Endothelial cell of umbilical vein (primary cell): ENCODE results near the gene DNHD1. TPM values are rescaled to one million over a fixed set of nuclear protein-coding genes. Genes with fewer than 3 reads are reported as not detected.

Experiments used
- BruUV-seq: library from RNA; stranded (reverse); fragments of 400-500 nt; replicated peaks from 2 replicates; lab custom pipeline; 2021; lab: Mats Ljungman, UMichigan
- CTCF ChIA-PET: fragments of 300-600, 350-600 bp; sonication (Branson Sonifier 250); formaldehyde crosslinking; loops from one replicate; lab custom pipeline; 2021; ENCODE audit warnings: antibody characterized with exemption, inconsistent platforms; lab: Charles Lee
- POLR2A ChIA-PET: fragments of 300-600, 350-600 bp; sonication (Branson Sonifier 250); formaldehyde crosslinking; loops from one replicate; lab custom pipeline; 2021; ENCODE audit warnings: antibody characterized with exemption, inconsistent platforms; lab: Charles Lee
- DNase-seq: peaks from one replicate; pipeline ENCODE4 v3.0.0-alpha.2; 2011; ENCODE audit warnings: low read depth, low spot score
- FAIRE-seq: peaks from 2 replicates; lab custom pipeline; 2011; peaks lifted over from hg19 to GRCh38; lab: Jason Lieb, UNC
- H2AFZ ChIP-seq: 2 replicates; pipeline ENCODE4 v1.6.0; 2012; ENCODE audit warnings: low read depth, low read length, control low read depth, inconsistent platforms
- H3K27ac ChIP-seq: 2 replicates; pipeline ENCODE4 v1.5.1; 2011; ENCODE audit warnings: low read depth, mild to moderate bottlenecking, control low read depth, low read length, moderate library complexity; ENCODE audit not compliant: insufficient read depth
- H3K27me3 ChIP-seq, 2 experiments: 2 replicates each; pipeline versions ENCODE4 v1.6.0 to v1.6.1; 2011; ENCODE audit warnings: low read length in 2 of 2, mixed read lengths in 1 of 2; ENCODE audit not compliant: control insufficient read depth in 2 of 2, insufficient read depth in 2 of 2
- H3K36me3 ChIP-seq, 2 experiments: 2 replicates in 1 of 2; 3 replicates in 1 of 2; pipeline ENCODE4 v1.5.1; 2011; ENCODE audit warnings: low read length in 2 of 2, mild to moderate bottlenecking in 1 of 2, moderate library complexity in 1 of 2; ENCODE audit not compliant: control insufficient read depth in 2 of 2, insufficient read depth in 2 of 2; ENCODE audit errors: extremely low read depth in 1 of 2
- H3K4me1 ChIP-seq: 3 replicates; pipeline ENCODE4 v1.5.1; 2011; ENCODE audit warnings: mild to moderate bottlenecking, low read length; ENCODE audit not compliant: control insufficient read depth, insufficient read depth; ENCODE audit errors: extremely low read depth
- H3K4me2 ChIP-seq: 2 replicates; pipeline ENCODE4 v1.6.1; 2011; ENCODE audit warnings: low read length, control low read depth, mixed read lengths; ENCODE audit not compliant: insufficient read depth
- H3K4me3 ChIP-seq, 3 experiments: fragments of 200-600 bp in 1 of 3; sonication (generic), shearing (Covaris generic) in 1 of 3; replicated peaks in 1 of 3; 2 replicates each; pipeline ENCODE4 v1.5.1; 2011 to 2016; ENCODE audit warnings: control low read depth in 3 of 3, low read length in 3 of 3, mild to moderate bottlenecking in 2 of 3, inconsistent platforms in 1 of 3, low read depth in 1 of 3, moderate library complexity in 1 of 3; ENCODE audit not compliant: insufficient read depth in 1 of 3
- H3K79me2 ChIP-seq: 2 replicates; pipeline ENCODE4 v1.6.0; 2012; ENCODE audit warnings: low read length, inconsistent platforms; ENCODE audit not compliant: control insufficient read depth, insufficient read depth
- H3K9ac ChIP-seq: replicated peaks from 2 replicates; pipeline ENCODE3; 2011; ENCODE audit warnings: low read length, control low read depth; ENCODE audit not compliant: insufficient read depth; ENCODE audit errors: extremely low read depth
- H3K9me1 ChIP-seq: replicated peaks from 3 replicates; pipeline ENCODE4 v1.6.0; 2011; ENCODE audit warnings: mild to moderate bottlenecking, low read length; ENCODE audit not compliant: control insufficient read depth, insufficient read depth; ENCODE audit errors: extremely low read depth
- H3K9me3 ChIP-seq: replicated peaks from 2 replicates; pipeline ENCODE4 v1.5.1; 2012; ENCODE audit warnings: low read length, inconsistent platforms; ENCODE audit not compliant: control insufficient read depth, insufficient read depth
- H4K20me1 ChIP-seq: replicated peaks from 2 replicates; pipeline ENCODE3; 2011; ENCODE audit warnings: mild to moderate bottlenecking, low read length; ENCODE audit not compliant: control insufficient read depth, insufficient read depth; ENCODE audit errors: extremely low read depth
- CTCF ChIP-seq, 2 donors: IDR thresholded peaks; 1 replicate in 1 of 2; 2 replicates in 1 of 2; pipeline ENCODE4 v1.5.1; 2011; ENCODE audit warnings: low read length in 2 of 2, mild to moderate bottlenecking in 2 of 2, moderate library complexity in 2 of 2, control low read depth in 1 of 2, inconsistent platforms in 1 of 2, low read depth in 1 of 2; ENCODE audit not compliant: insufficient read depth in 1 of 2; ENCODE audit errors: extremely low read depth in 1 of 2
- EZH2 ChIP-seq: IDR thresholded peaks from 2 replicates; pipeline ENCODE4 v1.6.1; 2012; ENCODE audit warnings: borderline replicate concordance, low read depth, mild to moderate bottlenecking, moderate library complexity, low read length, inconsistent platforms; ENCODE audit not compliant: severe bottlenecking
- FOS ChIP-seq: IDR thresholded peaks from 2 replicates; pipeline ENCODE4 v1.6.1; 2011; ENCODE audit warnings: mild to moderate bottlenecking, low read length, moderate library complexity, borderline replicate concordance; ENCODE audit not compliant: insufficient read depth
- GATA2 ChIP-seq: IDR thresholded peaks from 2 replicates; pipeline ENCODE4 v1.7.0; 2011; ENCODE audit warnings: low read depth, mild to moderate bottlenecking, moderate library complexity, mixed read lengths, low read length; ENCODE audit not compliant: insufficient read length, insufficient read depth
- JUN ChIP-seq: IDR thresholded peaks from 2 replicates; pipeline ENCODE4 v1.6.1; 2011; ENCODE audit warnings: borderline replicate concordance, low read depth; ENCODE audit not compliant: insufficient read length, insufficient read depth
- MAX ChIP-seq: IDR thresholded peaks from 2 replicates; pipeline ENCODE4 v1.6.1; 2011; ENCODE audit not compliant: insufficient read depth, insufficient read length
- MYC ChIP-seq: IDR thresholded peaks from one replicate; pipeline ENCODE4 v1.6.1; 2011; ENCODE audit warnings: mild to moderate bottlenecking, low read depth, low read length
- POLR2A ChIP-seq: IDR thresholded peaks from 2 replicates; pipeline ENCODE4 v1.6.1; 2012; ENCODE audit warnings: low read depth, mild to moderate bottlenecking, control low read depth, low read length
- POLR2AphosphoS5 ChIP-seq: IDR thresholded peaks from 2 replicates; pipeline ENCODE4 v1.6.1; 2012; ENCODE audit warnings: low read depth, mild to moderate bottlenecking, control low read depth, low read length, moderate library complexity; ENCODE audit not compliant: insufficient read depth
- dilution Hi-C: fragments of 300-500 bp; cut with MboI; formaldehyde crosslinking; loops from one replicate; pipeline ENCODE4 v1.15.0; 2019; ENCODE audit warnings: low sequenced_read_pairs; ENCODE audit not compliant: extremely low pct_ligation_motif_present
- intact Hi-C: fragments of 100-400 bp; cut with micrococcal nuclease; formaldehyde crosslinking; loops from one replicate; pipeline ENCODE4 v1.10.0; 2022
- polyA plus RNA-seq, 4 experiments: library from polyadenylated mRNA; depleted of rRNA in 3 of 4; stranded (reverse) in 3 of 4; unstranded in 1 of 4; fragments of >200 nt; gene quantifications; 2 replicates each; pipeline versions ENCODE4 v1.2.1 to v1.2.3, GENCODE V29; 2011 to 2012; ENCODE audit warnings: missing spikeins in 1 of 4
- total RNA-seq: library from RNA; stranded (reverse); gene quantifications from 2 replicates; pipeline ENCODE4 v1.2.3, GENCODE V29; 2021

Gene DNHD1
- total and polyA plus RNA-seq, 2 donors (not counting 3 experiments of a cell fraction or from before 2014, with no cell fraction given): 3.7 to 8.6 TPM

- Histone ChIP-seq H3K9ac (peak overlapping the region; percentile 79), H3K27ac (peak overlapping the region; percentile 37), H4K20me1 (peaks cover 3% of the 10 kb centered on the region), H3K4me2 (peak overlapping the region; percentile 90), H3K4me3 (peak overlapping the region; percentile 62 to 97 (median 90)), H3K9me3 (no peaks in the 10 kb centered on the region), H3K36me3 (peaks cover 22% of the 10 kb centered on the region in 2 experiments), H2AFZ (no peak overlapping the region), H3K27me3 (no peaks in the 10 kb centered on the region), H3K9me1 (no peaks in the 10 kb centered on the region), H3K4me1 (peaks cover 32% of the 10 kb centered on the region), H3K79me2 (peaks cover 79% of the 10 kb centered on the region)
- TF ChIP-seq POLR2A (no peak), MYC (no peak), FOS (no peak), POLR2AphosphoS5 (no peak), EZH2 (no peak), CTCF (IDR thresholded peaks at IDR 0.05; ENCODE audit: extremely low read depth in 1 of 2, insufficient read depth in 1 of 2, low read depth in 1 of 2, low read length in 2 of 2) (no peak), MAX (no peak), GATA2 (no peak), JUN (no peak)
- CTCF ChIA-PET: interaction anchor here (0.6 to 7.7 kb wide), 10 partner anchors 9 to 223 kb away, joined by 3 to 122 read pairs (median 6); partner anchors contain the start of genes MRPL17, TAF10 and TPP1
- dilution Hi-C loops (no loop called here), intact Hi-C loops (no loop called here)
- no peak for FAIRE-seq
- POLR2A ChIA-PET: no interaction called here
- no TSS peak for BruUV-seq
- DNase-seq: no peak
These were observed 105.2 kb downstream of the DNHD1 start for GRCh38 chr11:6602096-6602940.
